MCF 10A (cell line): ENCODE measurements around the gene SRPK3. TPM values are rescaled to one million over a fixed set of nuclear protein-coding genes. Genes with fewer than 3 reads are reported as not detected.

Source experiments
- BruUV-seq: library from RNA; stranded (reverse); fragments of 400-500 nt; replicated peaks from 2 replicates; lab custom pipeline; 2021; lab: Mats Ljungman, UMichigan
- CTCF ChIA-PET: fragments of 300-600 bp; sonication (Branson Sonifier 250); formaldehyde crosslinking; extraction: SDS; loops from one replicate; lab custom pipeline; 2021; ENCODE audit warnings: antibody characterized with exemption, inconsistent platforms; lab: Yijun Ruan, JAX
- POLR2A ChIA-PET: fragments of 300-600, 350-650 bp; sonication (Branson Sonifier 250); formaldehyde crosslinking; extraction: SDS; loops from one replicate; lab custom pipeline; 2020; ENCODE audit warnings: antibody characterized with exemption, inconsistent platforms; lab: Yijun Ruan, JAX
- DNase-seq: peaks from one replicate; pipeline ENCODE4 v3.0.0-alpha.2; 2018; ENCODE audit not compliant: unreplicated experiment
- H3K27ac Mint-ChIP-seq: one replicate; pipeline ENCODE4 v1.8.0; 2022; ENCODE audit warnings: mild to moderate bottlenecking, low read depth, mixed read lengths; ENCODE audit not compliant: unreplicated experiment
- H3K27me3 Mint-ChIP-seq: one replicate; pipeline ENCODE4 v1.8.0; 2022; ENCODE audit warnings: mixed read lengths; ENCODE audit not compliant: insufficient read depth, unreplicated experiment
- H3K36me3 Mint-ChIP-seq: one replicate; pipeline ENCODE4 v1.8.0; 2022; ENCODE audit warnings: mild to moderate bottlenecking, moderate library complexity, mixed read lengths; ENCODE audit not compliant: insufficient read depth, unreplicated experiment
- H3K4me1 Mint-ChIP-seq: one replicate; pipeline ENCODE4 v1.8.0; 2022; ENCODE audit warnings: mixed read lengths; ENCODE audit not compliant: insufficient read depth, unreplicated experiment
- H3K4me3 Mint-ChIP-seq: one replicate; pipeline ENCODE4 v1.8.0; 2022; ENCODE audit warnings: mild to moderate bottlenecking, moderate library complexity, mixed read lengths; ENCODE audit not compliant: unreplicated experiment
- H3K9me3 Mint-ChIP-seq: one replicate; pipeline ENCODE4 v1.8.0; 2022; ENCODE audit warnings: mixed read lengths; ENCODE audit not compliant: unreplicated experiment
- intact Hi-C: fragments of 100-400 bp; cut with micrococcal nuclease; formaldehyde crosslinking; loops from 2 replicates; pipeline ENCODE4 v1.14.1; 2022
- total RNA-seq: library from RNA; stranded (reverse); gene quantifications from 2 replicates; pipeline ENCODE4 v1.2.3, GENCODE V29; 2022
- TF ChIP-seq, protein P1 (sequence below): fragments of 200-600 bp; IDR thresholded peaks from one replicate; pipeline ENCODE4 v1.8.0; 2022; ENCODE audit warnings: antibody characterized with exemption, mild to moderate bottlenecking; ENCODE audit not compliant: unreplicated experiment

SRPK3 gene
- total RNA-seq, 1 experiment from 2014 or later = not detected

DNA sequence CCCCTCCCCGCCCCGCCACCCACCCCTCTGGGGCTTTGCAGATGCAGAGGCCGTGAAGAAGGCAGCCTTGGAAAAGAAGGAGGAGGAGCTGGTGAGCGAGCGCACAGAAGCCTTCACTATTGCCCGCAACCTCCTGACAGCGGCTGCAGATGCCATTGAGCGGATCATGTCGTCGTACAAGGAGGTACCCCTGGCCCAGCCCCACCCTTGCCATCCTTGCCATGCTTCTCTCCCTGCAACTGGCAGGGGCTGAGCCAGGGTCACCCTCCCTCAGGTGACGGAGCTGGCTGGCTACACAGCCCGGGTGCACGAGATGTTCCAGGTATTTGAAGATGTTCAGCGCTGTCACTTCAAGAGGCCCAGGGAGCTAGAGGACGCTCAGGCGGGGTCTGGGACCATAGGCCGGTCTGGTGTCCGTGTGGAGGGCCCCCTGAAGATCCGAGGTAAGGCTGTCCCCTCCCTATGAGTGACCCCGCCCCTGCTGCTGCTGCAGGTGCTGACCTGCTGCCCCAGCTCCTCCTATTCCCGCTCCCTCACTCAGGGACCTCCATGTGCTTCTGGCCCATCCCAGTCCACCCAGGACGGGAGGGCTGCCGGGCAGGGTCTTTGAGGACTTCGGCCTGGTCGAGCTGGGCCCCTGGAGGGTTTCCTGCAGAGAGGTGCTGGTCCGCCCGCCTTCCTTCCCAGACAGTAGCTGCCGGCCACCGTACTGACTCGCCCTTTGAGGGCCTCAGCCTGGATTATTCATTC is 44.6 kb upstream of the SRPK3 start:
- H3K36me3 Mint-ChIP-seq = no peaks in the 10 kb centered on the region
- BruUV-seq = no TSS peak
- H3K27me3 Mint-ChIP-seq = no peaks in the 10 kb centered on the region
- H3K27ac Mint-ChIP-seq = no peak overlapping the region
- H3K4me3 Mint-ChIP-seq = no peak overlapping the region
- CTCF ChIA-PET = interaction anchor here (0.6 to 1.0 kb wide), 2 partner anchors 9 to 12 kb away, joined by 3 read pairs; no protein-coding TSS in a partner anchor
- POLR2A ChIA-PET = no interaction called here
- intact Hi-C loops = no loop called here
- DNase-seq = no peak
- H3K4me1 Mint-ChIP-seq = peaks cover 8% of the 10 kb centered on the region
- TF ChIP-seq, protein P1, sequence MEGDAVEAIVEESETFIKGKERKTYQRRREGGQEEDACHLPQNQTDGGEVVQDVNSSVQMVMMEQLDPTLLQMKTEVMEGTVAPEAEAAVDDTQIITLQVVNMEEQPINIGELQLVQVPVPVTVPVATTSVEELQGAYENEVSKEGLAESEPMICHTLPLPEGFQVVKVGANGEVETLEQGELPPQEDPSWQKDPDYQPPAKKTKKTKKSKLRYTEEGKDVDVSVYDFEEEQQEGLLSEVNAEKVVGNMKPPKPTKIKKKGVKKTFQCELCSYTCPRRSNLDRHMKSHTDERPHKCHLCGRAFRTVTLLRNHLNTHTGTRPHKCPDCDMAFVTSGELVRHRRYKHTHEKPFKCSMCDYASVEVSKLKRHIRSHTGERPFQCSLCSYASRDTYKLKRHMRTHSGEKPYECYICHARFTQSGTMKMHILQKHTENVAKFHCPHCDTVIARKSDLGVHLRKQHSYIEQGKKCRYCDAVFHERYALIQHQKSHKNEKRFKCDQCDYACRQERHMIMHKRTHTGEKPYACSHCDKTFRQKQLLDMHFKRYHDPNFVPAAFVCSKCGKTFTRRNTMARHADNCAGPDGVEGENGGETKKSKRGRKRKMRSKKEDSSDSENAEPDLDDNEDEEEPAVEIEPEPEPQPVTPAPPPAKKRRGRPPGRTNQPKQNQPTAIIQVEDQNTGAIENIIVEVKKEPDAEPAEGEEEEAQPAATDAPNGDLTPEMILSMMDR = no peak
- H3K9me3 Mint-ChIP-seq = peaks cover 7% of the 10 kb centered on the region

DNA sequence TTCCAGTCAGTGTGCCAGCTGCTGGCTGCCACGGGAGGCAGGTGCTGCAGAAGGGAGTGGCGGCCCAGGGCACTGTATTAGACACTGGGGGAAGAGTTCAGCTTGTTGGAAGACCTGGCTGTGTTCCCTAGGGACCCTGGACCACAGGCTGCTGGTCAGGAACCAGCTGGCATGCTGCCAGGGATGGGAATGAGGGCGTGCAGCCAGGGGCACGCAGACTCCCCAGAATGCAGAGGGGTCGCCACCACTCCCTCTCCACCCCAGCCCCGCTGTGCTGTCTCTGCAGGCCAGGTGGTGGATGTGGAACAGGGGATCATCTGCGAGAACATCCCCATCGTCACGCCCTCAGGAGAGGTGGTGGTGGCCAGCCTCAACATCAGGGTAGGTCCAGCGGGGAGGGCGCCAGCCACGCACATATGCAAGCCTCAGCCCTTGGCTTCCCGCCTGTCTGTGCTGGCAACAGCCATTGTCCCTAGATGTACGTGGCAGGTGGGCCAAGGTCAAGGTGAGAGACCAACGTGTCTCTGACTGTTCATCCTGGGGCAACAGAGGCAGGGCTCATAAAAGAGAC is 43.9 kb upstream of the SRPK3 start:
- H3K36me3 Mint-ChIP-seq = no peaks in the 10 kb centered on the region
- no peaks in the 10 kb centered on the region for H3K27me3 Mint-ChIP-seq
- no TSS peak for BruUV-seq
- POLR2A ChIA-PET = no interaction called here
- peaks cover under 1% of the 10 kb centered on the region for H3K4me1 Mint-ChIP-seq
- H3K27ac Mint-ChIP-seq = no peak overlapping the region
- CTCF ChIA-PET = interaction anchor here (0.7 kb wide), 1 partner anchor 803 kb away, joined by 4 read pairs; no protein-coding TSS in a partner anchor
- peaks cover 7% of the 10 kb centered on the region for H3K9me3 Mint-ChIP-seq
- TF ChIP-seq, protein P1 = no peak
- DNase-seq = no peak
- no peak overlapping the region for H3K4me3 Mint-ChIP-seq
- intact Hi-C loops = no loop called here

DNA sequence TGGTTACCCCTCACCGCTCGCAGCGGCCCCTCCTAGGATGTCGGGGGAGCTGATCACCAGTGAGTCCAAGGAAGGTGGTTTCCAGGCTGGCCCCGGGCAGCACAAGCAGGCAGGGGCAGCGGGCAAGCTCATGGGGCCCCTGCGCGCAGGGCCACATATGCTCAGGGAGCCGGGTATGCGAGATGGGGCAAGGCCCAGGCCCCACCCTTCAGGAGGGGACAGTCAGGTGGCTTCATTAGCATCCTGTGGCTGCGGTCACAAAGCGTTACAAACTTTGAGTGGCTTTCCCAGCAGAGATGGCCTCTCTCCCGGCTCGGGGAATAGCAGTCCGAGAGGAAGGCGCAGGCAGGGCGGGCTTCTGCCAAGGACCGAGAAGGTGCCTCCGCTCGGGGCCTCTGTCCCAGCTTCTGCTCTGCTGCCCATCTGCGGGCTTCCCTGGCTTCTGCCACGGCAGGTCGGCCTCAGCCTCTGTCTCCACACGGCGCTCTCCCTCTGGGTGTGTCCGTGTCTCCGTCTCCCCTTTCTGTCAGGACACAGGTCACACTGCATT is 42.7 kb upstream of the SRPK3 start:
- peaks cover 7% of the 10 kb centered on the region for H3K9me3 Mint-ChIP-seq
- CTCF ChIA-PET = interaction anchor here (0.7 kb wide), 1 partner anchor 804 kb away, joined by 4 read pairs; no protein-coding TSS in a partner anchor
- H3K4me3 Mint-ChIP-seq = no peak overlapping the region
- intact Hi-C loops = no loop called here
- TF ChIP-seq, protein P1 = no peak
- BruUV-seq = no TSS peak
- POLR2A ChIA-PET = no interaction called here
- no peak overlapping the region for H3K27ac Mint-ChIP-seq
- DNase-seq = no peak
- H3K4me1 Mint-ChIP-seq = no peaks in the 10 kb centered on the region
- no peaks in the 10 kb centered on the region for H3K27me3 Mint-ChIP-seq
- H3K36me3 Mint-ChIP-seq = no peaks in the 10 kb centered on the region

DNA sequence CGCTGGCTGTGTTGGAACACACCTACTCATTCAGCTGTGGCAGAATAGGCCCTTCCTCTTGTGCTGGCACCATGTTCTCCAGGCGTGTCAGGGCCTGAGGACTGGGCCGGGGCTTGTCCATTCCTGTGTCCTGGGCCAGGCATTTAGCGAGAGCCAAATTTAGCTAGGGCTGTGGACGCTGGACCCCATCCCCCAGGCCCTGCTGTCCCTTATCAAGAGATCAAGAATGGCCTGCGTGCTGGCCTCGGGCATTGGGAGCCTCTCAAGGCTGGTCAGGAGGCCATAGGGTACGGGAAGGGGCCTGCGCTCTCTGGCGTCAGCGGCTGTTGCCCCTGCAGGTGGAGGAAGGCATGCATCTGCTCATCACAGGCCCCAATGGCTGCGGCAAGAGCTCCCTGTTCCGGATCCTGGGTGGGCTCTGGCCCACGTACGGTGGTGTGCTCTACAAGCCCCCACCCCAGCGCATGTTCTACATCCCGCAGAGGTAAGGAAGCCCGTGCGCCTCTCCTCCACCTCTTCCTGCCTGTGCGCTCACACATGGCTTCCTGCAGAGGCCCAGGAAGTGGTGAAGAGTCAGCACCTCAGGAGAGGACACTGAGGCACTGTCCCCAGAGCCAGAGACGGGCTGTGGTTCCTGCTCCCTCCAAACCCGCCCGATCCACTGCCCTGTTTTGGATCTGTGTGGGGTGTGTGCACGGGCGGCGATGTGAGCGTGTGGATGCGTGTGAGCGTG is 40.9 kb upstream of the SRPK3 start:
- peak; percentile 63 for DNase-seq

More for the DNA sequence above, 40.9 kb upstream of the SRPK3 start:
- H3K36me3 Mint-ChIP-seq = peaks cover 3% of the 10 kb centered on the region
- no TSS peak for BruUV-seq
- intact Hi-C loops = no loop called here
- no peak overlapping the region for H3K4me3 Mint-ChIP-seq
- ChIA-PET CTCF (interaction anchor here (0.6 to 0.8 kb wide), 2 partner anchors 13 to 54 kb away, joined by 3 read pairs; partner anchors contain the start of genes IDH3G and SSR4), POLR2A (interaction anchor here (0.5 to 0.8 kb wide), 2 partner anchors 17 to 137 kb away, joined by 3 read pairs; no protein-coding TSS in a partner anchor)
- peaks cover 7% of the 10 kb centered on the region for H3K9me3 Mint-ChIP-seq
- no peak overlapping the region for H3K27ac Mint-ChIP-seq
- TF ChIP-seq, protein P1 = no peak
- no peaks in the 10 kb centered on the region for H3K4me1 Mint-ChIP-seq
- no peaks in the 10 kb centered on the region for H3K27me3 Mint-ChIP-seq
